Suprapubic skin (tissue), 4 donors: ENCODE results near the gene ACTL9.

Experiments used
- EP300 ChIP-seq: sonication (generic); formaldehyde crosslinking; IDR thresholded peaks from one replicate; pipeline ENCODE4 v1.6.1; 2017; ENCODE audit warnings: antibody characterized with exemption
- POLR2A ChIP-seq, 2 donors: fragments of 450-650 bp; IDR thresholded peaks; one replicate each; pipeline ENCODE4 v1.6.1; 2017; ENCODE audit warnings: antibody characterized with exemption in 2 of 2, mild to moderate bottlenecking in 2 of 2, moderate library complexity in 2 of 2
- POLR2AphosphoS5 ChIP-seq, 3 donors: sonication (generic); formaldehyde crosslinking; IDR thresholded peaks; one replicate each; pipeline ENCODE4 v1.6.1; 2017; ENCODE audit warnings: antibody characterized with exemption in 3 of 3
- TF ChIP-seq, protein P1 (sequence below), 2 donors: fragments of 200-600 bp in 1 of 2; fragments of 450-650 bp in 1 of 2; sonication (generic) in 1 of 2; IDR thresholded peaks; one replicate each; pipeline ENCODE4 v1.5.1; 2016 to 2019; ENCODE audit warnings: antibody characterized with exemption in 2 of 2, mild to moderate bottlenecking in 1 of 2, moderate library complexity in 1 of 2

DNA sequence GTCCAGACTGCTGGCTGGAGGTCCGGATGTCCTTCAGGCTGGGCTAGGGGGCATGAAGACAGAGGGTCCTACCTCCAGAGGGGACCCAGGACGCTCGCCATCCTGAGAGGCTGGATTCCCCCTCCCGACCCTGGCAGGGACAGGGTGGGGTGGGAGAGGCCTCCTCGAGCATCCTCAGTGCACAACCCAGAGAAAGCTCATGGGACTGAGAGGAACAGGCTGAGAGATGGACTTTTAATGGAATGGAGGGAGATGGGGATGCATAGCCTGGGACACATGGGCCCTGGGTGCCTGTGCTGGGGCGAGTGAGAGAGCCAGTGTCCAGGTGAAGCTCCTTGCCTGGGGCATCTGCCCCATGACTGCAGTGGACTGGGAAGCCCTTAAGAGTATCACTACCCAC, 3.1 kb downstream of the ACTL9 start:
- TF ChIP-seq, protein P1, sequence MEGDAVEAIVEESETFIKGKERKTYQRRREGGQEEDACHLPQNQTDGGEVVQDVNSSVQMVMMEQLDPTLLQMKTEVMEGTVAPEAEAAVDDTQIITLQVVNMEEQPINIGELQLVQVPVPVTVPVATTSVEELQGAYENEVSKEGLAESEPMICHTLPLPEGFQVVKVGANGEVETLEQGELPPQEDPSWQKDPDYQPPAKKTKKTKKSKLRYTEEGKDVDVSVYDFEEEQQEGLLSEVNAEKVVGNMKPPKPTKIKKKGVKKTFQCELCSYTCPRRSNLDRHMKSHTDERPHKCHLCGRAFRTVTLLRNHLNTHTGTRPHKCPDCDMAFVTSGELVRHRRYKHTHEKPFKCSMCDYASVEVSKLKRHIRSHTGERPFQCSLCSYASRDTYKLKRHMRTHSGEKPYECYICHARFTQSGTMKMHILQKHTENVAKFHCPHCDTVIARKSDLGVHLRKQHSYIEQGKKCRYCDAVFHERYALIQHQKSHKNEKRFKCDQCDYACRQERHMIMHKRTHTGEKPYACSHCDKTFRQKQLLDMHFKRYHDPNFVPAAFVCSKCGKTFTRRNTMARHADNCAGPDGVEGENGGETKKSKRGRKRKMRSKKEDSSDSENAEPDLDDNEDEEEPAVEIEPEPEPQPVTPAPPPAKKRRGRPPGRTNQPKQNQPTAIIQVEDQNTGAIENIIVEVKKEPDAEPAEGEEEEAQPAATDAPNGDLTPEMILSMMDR (IDR thresholded peaks at IDR 0.05) = no peak
- TF ChIP-seq POLR2A (IDR thresholded peaks at IDR 0.05) (no peak), EP300 (no peak), POLR2AphosphoS5 (IDR thresholded peaks at IDR 0.05) (no peak)
